ENCODE results near the gene AFG1L.
"Not testable (repeated sequence)": the region's sequence is repeated elsewhere in the genome, so short reads cannot be mapped to it uniquely, and the experiment has no call there.

The AFG1L gene

GRCh38 chr6:108416047-108416833 is 121.4 kb downstream of the AFG1L start:
- not testable (repeated sequence) for DNase-seq (ENCODE audit: low read depth)

- no peak for DNase-seq (ENCODE audit: low read depth)
Measured at GRCh38 chr6:108417027-108417426, 122.2 kb downstream of the AFG1L start.

- DNase-seq (ENCODE audit: low read depth), result no peak
Measured at GRCh38 chr6:108419474-108419873, 124.6 kb downstream of the AFG1L start.

GRCh38 chr6:108419934-108420609 is 125.2 kb downstream of the AFG1L start:
- DNase-seq (ENCODE audit: low read depth), result no peak

GRCh38 chr6:108421366-108421765 is 126.5 kb downstream of the AFG1L start:
- DNase-seq (ENCODE audit: low read depth), result no peak

- no peak for DNase-seq (ENCODE audit: low read depth)
Measured at GRCh38 chr6:108423982-108424705, 129.3 kb downstream of the AFG1L start.

- DNase-seq (ENCODE audit: low read depth), result no peak
Measured at GRCh38 chr6:108425428-108425827, 130.6 kb downstream of the AFG1L start.

- DNase-seq (ENCODE audit: low read depth), result no peak
Measured at GRCh38 chr6:108432143-108432542, 137.3 kb downstream of the AFG1L start.

- no peak for DNase-seq (ENCODE audit: low read depth)
Measured at GRCh38 chr6:108432792-108433191, 137.9 kb downstream of the AFG1L start.

GRCh38 chr6:108434222-108434621 is 139.4 kb downstream of the AFG1L start:
- DNase-seq (ENCODE audit: low read depth), result no peak

GRCh38 chr6:108435391-108435790 is 140.5 kb downstream of the AFG1L start:
- no peak for DNase-seq (ENCODE audit: low read depth)

- DNase-seq (ENCODE audit: low read depth), result no peak
Measured at GRCh38 chr6:108436771-108437170, 141.9 kb downstream of the AFG1L start.

GRCh38 chr6:108437821-108438220 is 143.0 kb downstream of the AFG1L start:
- DNase-seq (ENCODE audit: low read depth), result no peak

- DNase-seq (ENCODE audit: low read depth), result no peak
Measured at GRCh38 chr6:108438918-108439317, 144.1 kb downstream of the AFG1L start.

GRCh38 chr6:108441141-108441540 is 146.3 kb downstream of the AFG1L start:
- DNase-seq (ENCODE audit: low read depth), result no peak

GRCh38 chr6:108442770-108443520 is 148.1 kb downstream of the AFG1L start:
- DNase-seq (ENCODE audit: low read depth), result no peak

- no peak for DNase-seq (ENCODE audit: low read depth)
Measured at GRCh38 chr6:108446629-108447150, 151.8 kb downstream of the AFG1L start.

- DNase-seq (ENCODE audit: low read depth), result no peak
Measured at GRCh38 chr6:108448481-108448880, 153.6 kb downstream of the AFG1L start.

- not testable (repeated sequence) for DNase-seq (ENCODE audit: low read depth)
Measured at GRCh38 chr6:108449717-108450116, 154.9 kb downstream of the AFG1L start.

GRCh38 chr6:108451816-108452215 is 157.0 kb downstream of the AFG1L start:
- DNase-seq (ENCODE audit: low read depth), result no peak

- no peak for DNase-seq (ENCODE audit: low read depth)
Measured at GRCh38 chr6:108452711-108453195, 157.9 kb downstream of the AFG1L start.

Data from stimulated activated CD8-positive, alpha-beta memory T cell treated with anti-CD3 and anti-CD28 coated beads, Interleukin-15, amount 100 ng/mL, for 24 hours (primary cell).